GM19463 (cell line): ENCODE results near the gene PDE8A.
"Not testable (repeated sequence)": the region's sequence is repeated elsewhere in the genome, so short reads cannot be mapped to it uniquely, and the experiment has no call there.

Experiments used
- ATAC-seq: cut with Tn5 transposase; IDR thresholded peaks from one replicate; pipeline ENCODE4 v1.9.1; 2021; ENCODE audit warnings: mild to moderate bottlenecking, moderate library complexity; ENCODE audit not compliant: unreplicated experiment

PDE8A gene

DNA sequence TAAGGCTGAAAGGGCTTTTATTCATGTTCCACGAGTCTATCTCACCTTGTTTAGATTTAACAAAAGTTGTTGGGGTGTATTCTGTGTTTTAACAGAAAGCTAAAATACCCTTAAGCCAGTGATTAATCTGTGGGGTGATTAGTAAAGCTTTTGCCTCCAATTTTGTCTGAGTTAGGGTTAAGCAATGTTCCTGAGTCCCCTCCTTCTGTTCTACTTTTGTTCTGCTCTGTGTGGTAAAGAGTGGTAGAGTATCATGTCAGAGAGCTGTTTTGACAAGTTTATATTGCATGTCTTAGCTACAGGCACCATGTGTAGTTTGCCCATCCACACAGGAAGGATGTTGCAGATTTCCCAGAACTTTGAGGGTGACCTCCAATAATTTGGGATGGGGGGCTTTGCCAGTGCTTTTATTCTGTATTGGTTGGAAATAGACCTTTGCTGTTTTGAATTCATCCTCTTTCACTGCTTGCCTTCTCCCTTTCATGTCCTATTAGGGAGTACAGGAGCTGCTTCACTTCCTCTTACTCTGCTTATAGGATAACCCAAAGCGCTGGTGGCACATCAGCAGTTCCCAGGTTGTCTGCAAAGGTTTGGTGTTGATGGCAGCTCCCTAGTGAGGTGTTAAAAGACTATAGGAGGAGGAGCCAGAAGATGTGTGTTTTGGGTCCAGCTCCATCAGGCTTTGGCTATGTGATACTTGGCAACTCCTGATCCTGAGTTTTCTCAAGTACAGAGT lies 7.4 kb downstream of the PDE8A start:
- ATAC-seq = no peak

DNA sequence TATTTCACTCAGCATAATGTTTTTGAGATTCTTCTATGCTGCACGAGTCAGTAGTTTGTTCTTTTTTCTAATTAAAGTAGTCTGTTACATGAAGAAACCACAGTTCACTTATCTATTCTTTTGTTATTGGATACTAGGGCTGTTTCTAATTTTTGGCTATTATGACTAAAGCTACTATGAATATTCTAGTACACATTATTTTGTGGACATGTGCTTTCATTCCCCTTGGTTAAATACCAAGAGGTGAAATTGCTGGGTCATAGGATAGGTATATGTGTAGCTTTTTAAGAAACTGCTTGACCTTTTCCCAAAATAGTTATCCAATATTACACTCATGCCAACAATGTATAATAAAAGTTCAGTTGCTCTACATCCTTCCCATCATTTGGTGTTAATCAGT lies 8.9 kb downstream of the PDE8A start:
- no peak for ATAC-seq

DNA sequence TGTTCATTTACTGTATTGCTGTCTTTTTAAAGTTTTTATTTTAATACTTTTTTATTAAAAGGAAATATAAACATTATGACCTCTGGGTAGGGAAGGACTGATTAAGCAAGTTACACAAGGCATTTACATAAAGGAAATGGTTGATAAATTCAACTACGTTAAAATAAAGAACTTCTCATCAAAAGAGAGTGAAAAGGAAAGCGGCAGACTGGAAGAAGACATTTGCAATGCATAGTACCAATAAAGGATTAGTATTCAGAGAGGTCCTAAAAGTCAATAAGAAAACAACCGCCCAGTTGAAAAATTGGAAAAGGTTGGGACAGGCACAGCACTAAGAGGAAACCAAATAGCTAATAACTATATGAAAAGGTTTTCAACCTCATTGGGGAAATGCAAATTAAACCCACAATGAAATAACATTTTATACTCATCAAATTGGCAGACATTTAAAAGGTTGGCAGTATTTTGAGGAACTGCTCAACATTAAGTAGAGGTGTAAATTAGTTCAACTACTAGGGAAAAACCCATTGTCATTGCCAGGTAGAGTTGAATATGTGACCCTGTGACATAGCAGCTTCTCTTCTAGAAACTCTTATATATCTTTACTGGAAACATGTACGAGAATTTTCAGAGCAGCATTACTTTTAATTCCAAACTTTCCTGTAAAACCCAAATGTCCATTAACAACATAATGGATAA lies 9.5 kb downstream of the PDE8A start:
- ATAC-seq = no peak

DNA sequence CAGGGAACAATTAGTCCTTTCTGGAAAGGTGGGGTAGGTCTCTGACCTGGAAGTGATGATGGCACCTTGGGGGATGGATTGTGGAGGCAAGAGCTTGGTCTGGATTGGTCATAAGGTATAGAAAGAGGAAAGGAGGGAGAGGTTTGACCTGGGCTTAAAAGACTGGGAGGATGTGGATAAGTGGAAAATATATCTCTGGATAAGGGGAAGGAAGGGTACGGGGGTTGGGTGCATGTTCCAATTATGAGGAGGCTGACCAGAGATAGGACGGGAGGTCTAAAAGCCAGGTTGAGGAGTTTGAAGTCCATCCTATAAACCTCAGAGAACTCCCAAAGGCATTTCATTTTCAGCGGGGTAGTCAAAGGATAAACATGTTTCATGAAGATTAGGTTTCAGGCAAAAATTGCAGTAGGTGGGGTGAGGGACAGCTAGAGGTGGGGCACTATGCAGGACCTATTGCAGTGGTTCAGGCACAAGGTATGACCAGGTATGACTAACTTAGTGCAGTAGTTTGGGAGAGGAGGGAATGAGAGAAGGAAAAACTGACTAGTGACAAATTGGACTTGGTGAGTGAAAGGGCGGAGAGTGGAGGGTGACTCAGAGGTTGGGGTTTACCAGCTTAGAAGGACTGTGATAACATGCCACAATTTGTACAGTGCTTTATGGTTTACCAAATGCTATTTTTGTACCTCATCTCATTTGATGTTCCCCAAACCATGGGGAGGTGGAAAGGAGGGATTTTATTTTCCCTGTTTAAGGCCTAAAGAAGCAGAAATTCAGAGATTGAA lies 10.7 kb downstream of the PDE8A start:
- ATAC-seq = peak; percentile 52

DNA sequence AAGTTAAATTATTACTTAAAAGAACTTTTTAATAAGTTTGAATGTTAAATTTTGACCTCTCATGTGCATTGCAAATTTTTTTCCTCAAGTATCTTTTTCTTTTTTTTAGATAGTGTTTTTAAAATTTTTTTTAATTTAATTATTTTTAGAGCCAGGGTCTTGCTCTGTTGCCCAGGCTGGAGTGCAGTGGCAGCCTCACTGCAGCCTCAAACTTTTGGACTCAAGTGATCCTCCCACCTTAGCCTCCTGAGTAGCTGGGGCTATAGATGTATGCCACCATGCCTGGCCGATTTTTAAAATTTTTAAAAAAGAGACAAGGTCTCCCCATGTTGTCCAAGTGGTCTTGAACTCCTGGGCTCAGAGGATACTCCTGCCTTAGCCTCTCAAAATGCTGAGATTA lies 14.4 kb downstream of the PDE8A start:
- no peak for ATAC-seq

DNA sequence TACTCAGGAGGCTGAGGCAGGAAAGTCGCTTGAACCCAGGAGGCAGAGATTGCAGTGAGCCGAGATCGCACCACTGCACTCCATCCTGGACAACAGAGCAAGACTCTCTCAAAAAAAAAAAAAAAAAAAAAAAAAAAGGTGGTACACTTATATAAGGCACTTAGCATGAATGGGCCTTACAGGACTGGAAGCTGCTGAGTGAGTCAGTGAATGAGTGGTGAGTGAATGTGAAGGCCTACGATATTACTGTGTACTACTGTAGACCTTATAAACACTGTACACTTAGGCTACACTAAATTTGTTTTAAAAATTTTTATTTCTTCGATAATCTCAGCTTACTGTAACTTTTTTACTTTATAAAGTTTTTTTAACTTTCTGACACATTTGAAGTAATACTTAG lies 15.1 kb downstream of the PDE8A start:
- ATAC-seq = not testable (repeated sequence)

DNA sequence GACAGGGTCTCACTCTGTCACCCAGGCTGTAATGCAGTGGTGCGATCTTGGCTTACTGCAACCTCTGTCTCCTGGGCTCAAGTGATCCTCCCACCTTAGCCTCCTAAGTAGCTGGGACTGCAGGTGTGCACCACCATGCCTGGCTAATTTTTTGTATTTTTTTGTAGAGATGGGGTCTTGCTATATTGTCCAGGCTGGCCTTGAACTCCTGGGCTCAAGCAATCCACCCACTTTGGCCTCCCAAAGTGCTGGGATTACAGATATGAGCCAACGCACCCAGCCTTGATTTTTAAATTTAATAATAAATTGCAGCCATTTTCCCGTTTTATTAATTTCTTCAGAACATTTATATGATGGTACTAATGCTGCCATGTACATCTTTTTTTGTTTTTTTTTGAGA lies 15.6 kb downstream of the PDE8A start:
- ATAC-seq = not testable (repeated sequence)

DNA sequence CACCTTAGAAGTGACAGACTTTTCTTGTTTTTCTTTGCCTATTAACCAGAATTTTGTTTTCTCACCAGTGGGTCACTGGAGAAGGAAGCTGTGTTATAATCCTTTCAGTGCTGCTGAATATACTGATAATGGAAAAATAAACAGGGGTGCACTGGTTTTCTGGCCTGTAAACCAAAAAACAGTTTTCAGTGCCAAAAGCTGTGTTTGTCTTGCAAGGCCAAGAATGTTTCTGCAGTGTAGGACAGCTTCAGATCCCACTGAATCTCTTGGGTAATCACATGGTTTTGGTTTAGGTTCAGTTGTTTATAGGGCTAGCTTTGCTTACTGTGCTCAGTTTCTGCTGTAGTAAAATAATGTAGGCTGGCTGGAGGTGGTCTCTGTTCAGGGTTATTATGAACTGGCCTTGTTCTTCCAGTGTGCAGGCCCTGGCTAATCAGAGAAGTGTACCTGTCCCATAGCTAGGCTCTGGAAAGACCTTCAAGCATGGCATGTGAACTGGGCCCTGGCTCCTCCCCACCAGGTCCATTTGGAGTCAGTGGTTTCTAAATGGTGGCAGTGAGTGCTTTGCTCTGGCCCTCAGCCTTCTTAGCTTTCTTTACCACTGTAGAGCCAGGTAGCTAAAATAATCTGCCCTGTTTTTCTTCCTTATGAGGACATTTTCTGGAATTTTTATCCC lies 18.7 kb downstream of the PDE8A start:
- no peak for ATAC-seq

DNA sequence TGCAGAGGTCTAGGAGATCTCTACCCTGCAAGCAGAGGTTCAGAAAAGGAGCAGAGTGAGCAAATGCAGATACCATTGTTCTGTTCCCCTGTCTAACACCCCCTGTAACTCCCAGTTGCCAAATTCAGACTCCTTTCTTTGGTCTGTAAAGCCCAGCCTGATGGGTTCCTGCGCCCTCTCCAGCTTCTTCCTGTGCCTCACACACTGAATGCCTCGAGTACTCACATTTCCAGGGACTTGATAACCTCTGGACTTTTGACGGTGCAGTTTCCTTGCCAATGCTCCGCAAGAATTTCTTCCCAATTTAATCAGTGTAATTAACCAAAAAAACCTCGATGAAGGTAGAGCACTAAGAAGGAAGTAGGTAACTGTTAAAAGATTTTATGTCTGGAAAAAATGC lies 19.3 kb downstream of the PDE8A start:
- ATAC-seq = no peak

DNA sequence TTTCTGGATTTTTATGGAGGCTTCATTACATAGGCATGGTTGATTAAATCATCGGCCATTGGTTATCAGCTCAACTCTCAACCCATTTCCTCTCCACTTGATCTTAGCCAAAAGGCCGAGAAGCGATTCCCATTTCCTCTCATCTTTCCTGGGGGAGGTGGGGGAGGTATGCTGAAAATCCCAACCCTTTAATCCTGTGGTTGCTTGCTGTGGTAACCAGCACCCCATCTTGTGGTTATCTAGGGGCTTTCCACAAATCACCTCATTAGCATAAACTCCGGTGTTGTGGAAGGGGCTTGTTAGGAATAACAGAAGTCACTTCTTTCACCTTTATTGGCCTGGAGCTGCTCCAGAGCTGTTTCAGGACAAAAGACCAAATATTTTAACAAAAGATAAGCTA lies 20.9 kb downstream of the PDE8A start:
- no peak for ATAC-seq

DNA sequence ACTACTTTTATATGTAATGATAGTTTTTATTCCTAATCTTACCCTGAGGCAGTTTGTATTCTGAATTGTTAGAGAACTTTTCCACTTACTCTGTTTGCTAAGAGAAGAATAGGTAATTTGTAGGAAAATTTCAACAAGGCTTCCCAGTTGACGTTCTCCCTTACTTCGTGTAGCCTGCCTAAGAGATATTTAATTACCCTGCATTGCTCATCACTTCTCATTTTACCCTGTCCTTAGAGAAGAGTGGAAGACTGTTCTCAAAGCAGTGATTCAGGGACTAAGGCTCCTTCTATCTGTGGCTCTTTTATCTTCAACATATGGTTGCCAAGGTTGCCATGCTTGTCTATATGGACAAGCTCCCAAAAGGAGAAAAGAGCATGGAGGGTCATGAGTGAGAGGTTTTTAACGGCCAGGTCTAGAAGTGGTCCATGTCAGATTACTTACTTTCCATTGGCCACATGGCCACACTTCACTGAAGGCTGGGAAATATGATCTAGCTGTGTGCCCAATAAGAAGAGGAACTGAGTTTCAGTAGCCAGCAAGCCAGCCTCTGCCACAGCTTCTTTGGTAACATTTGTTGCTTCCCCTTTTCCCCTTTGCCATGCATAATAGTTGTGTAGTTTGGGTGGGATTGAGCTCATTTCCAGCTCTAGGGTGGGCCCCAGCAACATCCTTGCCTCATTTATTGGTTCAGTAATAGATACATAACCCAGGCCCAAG lies 22.1 kb downstream of the PDE8A start:
- ATAC-seq = no peak

DNA sequence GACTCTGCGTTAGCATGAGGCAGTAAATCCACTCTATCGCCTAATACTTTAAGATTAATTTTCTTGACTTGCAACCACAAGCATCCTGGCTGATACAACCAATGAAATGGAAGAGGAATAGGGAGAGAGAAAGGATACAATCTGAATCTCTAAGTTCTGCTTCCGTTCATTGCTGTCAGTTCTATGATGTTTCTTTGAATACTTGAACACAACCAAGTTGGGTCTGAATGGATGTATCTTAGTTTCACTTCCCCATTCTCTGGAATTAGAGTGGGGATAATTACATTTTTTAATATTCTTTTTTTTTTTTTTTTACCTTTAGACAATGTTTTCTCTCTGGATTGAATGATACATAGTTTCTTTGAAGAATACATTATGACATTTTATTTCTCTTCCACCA lies 22.9 kb downstream of the PDE8A start:
- no peak for ATAC-seq

DNA sequence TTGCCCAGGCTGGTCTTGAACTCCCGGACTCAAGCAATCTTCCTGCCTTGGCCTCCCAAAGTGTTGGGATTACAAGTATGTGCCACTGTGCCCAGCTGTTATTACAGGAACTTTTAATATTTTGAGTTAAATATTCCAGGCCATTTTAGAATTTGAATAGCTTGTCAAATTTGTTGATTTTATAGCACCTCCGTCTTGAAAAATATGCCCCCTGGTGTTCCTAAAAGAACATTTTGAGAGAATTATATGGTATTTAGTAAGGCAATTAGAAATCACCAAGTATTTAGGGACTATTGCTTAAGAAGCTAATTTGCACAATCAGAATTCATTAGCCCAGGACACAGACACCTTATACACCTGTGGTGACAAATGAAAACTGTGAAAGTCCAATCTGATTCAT lies 23.7 kb downstream of the PDE8A start:
- no peak for ATAC-seq

DNA sequence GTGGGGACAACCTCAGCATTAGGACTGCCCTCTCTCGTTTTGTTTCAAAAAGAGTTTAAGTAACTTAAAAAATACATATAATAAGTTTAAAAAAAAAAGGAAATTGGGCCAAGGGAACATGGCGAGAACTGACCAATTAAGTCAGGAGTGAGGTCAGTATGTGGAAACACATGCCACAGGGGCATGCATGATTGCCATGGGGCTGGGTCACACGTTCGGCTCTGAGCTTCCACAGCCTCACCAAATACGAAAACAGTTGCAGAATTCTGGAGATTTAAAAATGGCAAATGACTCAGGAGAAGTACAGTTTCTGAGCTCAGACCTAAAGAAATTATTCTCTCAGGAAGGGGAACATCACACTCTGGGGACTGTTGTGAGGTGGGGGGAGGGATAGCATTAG lies 24.1 kb downstream of the PDE8A start:
- no peak for ATAC-seq

DNA sequence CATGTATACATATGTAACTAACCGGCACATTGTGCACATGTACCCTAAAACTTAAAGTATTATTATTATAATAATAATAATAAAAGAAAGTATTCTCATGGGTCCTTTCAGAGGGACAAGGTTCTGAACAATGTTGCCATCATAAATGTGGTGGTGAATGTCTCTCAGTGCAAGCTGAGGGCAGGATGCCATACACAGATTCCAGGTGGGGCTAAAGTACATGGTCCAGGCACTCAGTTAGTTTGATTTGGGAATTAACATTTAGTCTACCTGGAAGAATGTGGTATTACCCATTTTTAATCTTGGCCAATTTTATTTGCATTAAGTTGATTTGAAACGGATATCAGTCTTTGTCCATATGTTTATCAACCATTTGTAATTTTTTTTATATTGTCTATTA lies 24.5 kb downstream of the PDE8A start:
- no peak for ATAC-seq

DNA sequence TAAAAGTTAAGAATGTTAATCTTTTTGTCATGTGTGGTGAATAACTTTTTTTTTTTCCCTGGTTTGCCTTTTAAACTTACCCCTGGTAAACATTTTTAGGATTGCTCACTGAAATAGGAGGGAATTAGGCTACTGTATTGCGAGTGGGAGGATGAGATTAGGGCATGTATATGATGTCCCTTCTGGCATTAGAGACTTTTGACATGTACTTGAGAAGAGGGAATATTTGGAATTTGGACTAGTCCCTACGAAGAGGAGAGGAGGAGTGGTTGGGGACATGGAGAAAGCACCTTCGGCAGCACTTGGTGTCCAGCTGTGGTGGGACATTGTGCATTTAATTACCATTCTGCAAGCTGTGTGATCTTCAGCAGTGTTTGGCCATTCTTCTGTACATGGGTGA lies 25.0 kb downstream of the PDE8A start:
- ATAC-seq = no peak

DNA sequence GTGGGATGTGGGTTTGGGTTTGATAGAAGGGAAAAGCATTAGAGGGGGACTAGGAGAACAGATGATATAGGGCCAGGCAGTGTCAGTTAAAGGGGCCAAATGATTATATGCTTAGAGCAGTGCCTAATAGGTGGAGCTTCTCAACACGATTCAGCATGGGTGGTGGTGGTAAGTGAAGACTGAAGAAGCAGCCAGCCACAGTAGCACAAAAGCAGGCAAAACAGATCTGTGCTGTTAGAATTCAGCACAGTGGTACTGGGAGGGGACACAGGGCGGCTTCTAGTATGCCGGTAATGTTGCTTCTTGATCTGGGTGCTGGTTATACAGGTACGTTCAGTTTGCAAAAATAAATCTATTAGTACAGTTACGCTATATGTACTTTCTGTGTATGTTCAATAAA lies 25.5 kb downstream of the PDE8A start:
- no peak for ATAC-seq

DNA sequence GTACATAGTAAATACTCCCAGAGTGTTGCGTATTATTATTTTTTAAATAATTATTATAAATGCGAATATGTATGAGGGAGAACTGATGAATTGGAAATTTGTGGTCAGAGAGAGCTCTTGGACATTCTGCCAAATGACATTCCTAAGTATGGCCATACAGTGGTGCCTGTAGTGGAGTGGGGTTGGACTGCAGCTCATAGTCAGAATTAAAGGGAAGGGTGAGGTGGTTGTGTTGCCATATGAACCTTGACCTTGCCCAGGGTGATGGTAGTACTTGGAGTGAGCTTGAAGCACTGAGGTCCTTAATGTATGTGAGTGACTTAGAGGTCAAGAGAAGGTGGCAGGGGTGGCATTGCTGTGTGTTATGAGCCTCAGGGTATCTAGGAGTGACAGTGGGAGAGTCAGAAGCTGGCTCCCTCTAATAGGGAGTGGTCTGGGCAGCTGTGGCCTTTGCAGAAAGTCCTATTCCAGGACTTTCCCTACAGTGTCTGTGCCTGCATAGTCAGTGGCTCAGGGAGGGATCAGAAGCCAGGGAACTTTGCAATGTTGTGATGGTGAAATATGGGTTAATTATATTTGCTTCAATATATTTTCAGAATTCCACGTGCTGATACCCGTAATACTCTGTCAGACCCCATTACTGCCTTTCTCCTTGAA lies 26.2 kb downstream of the PDE8A start:
- no peak for ATAC-seq

DNA sequence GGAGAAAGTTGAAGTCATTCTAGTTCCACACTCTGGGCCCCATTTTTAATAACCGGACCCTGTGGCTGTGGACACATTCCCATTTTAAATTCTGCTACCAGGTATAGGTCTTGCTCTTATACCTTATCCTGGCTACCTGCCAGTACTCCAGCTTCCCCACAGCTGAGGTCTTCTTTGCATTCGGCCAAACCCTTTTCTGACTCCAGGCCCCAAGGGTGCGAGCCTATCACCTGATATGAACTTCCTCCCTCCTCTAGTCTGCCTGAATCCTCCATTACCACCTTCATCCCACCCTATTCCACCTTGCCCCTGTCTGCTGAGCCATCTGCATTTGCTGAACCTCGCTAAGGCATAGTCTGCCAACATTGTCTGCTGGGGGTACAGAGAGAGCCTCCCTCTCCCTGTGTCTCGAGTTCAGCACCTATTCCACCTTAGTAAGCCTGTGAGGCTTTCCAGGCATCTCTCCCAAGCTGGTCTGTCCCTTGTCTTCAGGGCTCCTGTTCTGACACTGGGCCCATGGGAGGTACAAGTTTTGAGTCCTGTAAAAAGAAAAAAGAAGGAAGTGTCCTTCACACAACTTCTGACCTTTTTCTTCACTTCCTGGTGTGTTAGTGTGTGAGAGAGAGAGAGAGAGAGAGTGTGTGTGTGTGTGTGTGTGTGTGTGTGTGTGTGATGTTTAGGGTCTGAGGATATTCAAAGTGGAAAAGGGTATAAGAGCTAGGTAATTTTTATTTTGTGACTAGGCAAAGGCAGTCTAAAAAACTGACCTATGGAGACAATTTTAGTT lies 27.0 kb downstream of the PDE8A start:
- ATAC-seq = no peak
